ENCODE data around the gene STRA8. TPM values are rescaled to one million over a fixed set of nuclear protein-coding genes. Genes with fewer than 3 reads are reported as not detected.

The STRA8 gene
- polyA plus RNA-seq, 3 donors, result not detected

DNA sequence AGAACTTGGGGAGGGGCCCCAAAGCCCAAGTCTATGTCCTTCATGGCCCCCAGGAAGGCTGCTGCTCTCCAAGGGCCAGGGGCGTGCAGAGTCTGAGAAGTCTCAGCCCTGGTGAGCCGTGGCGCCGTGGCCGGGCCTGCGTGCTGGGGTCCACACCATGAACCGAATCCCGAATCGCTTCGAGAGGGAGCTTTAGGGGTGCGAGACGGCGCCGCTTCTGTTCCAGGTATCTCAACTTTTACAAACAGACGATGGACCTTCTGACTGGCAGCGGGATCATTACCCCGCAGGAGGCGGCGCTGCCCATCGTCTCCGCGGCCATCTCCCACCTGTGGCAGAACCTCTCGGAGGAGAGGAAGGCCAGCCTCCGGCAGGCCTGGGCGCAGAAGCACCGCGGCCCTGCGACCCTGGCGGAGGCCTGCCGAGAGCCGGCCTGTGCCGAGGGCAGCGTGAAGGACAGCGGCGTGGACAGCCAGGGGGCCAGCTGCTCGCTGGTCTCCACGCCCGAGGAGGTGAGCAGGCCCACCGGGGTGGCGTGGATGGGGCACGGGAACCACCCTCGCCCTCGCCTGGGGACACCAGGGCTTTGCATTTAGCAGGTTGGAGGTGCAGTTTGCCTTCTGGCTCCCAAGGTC, 12.7 kb downstream of the STRA8 start:
- H3K27me3 ChIP-seq (ENCODE audit: control insufficient read depth in 2 of 2, insufficient read depth in 2 of 2, low read length in 2 of 2), result no peaks in the 10 kb centered on the region
- peaks cover 3 to 8% of the 10 kb centered on the region in 2 donors for H3K9me3 ChIP-seq (replicated peaks in 1 of 2; ENCODE audit: control insufficient read depth in 1 of 2, insufficient read depth in 1 of 2, low read length in 2 of 2)
- no peaks in the 10 kb centered on the region for H3K4me1 ChIP-seq (ENCODE audit: control insufficient read depth in 1 of 2, insufficient read depth in 2 of 2, low read length in 2 of 2)
- Mint-ChIP-seq H3K36me3 (no peaks in the 10 kb centered on the region), H3K4me3 (no peak overlapping the region), H3K4me1 (no peaks in the 10 kb centered on the region), H3K27ac (no peak overlapping the region), H3K27me3 (ENCODE audit: low read depth in 3 of 3) (peaks cover 0 to 4% (median 0%) of the 10 kb centered on the region in 3 donors), H3K9me3 (peaks cover 3 to 14% (median 6%) of the 10 kb centered on the region in 7 donors)
- intact Hi-C loops (cut with micrococcal nuclease), result no loop called here
- H3K36me3 ChIP-seq (replicated peaks in 1 of 2; ENCODE audit: control insufficient read depth in 1 of 2, insufficient read depth in 2 of 2, low read length in 2 of 2), result no peaks in the 10 kb centered on the region
- H4K20me1 ChIP-seq (ENCODE audit: insufficient read depth, low read length), result no peaks in the 10 kb centered on the region
- no peak overlapping the region for H3K4me3 ChIP-seq (replicated peaks in 1 of 3; ENCODE audit: low read depth in 2 of 3, low read length in 3 of 3)
- H3K27ac ChIP-seq (ENCODE audit: low read depth in 1 of 2, low read length in 2 of 2), result no peak overlapping the region
- H3K79me2 ChIP-seq (ENCODE audit: insufficient read depth, low read length), result no peaks in the 10 kb centered on the region
- no peak for DNase-seq
- H2AFZ ChIP-seq (ENCODE audit: insufficient read depth, low read depth, low read length, poor library complexity, severe bottlenecking), result no peak overlapping the region
- H3K9ac ChIP-seq (ENCODE audit: insufficient read depth, low read length, poor library complexity, severe bottlenecking), result no peak overlapping the region
- H3K4me2 ChIP-seq (replicated peaks; ENCODE audit: extremely low read depth, low read length, poor library complexity, severe bottlenecking), result no peak overlapping the region
- over 99% methylated on average over 36 of the region's 43 CpGs for WGBS (ENCODE audit: insufficient coverage)
- TF ChIP-seq CTCF (IDR thresholded peaks at IDR 0.05), result no peak

- H3K9me3 Mint-ChIP-seq, result peaks cover 0 to 7% (median 4%) of the 10 kb centered on the region in 7 donors
- H3K4me3 ChIP-seq (replicated peaks in 1 of 3; ENCODE audit: low read depth in 2 of 3, low read length in 3 of 3), result no peak overlapping the region
- no peak overlapping the region for H3K27ac ChIP-seq (ENCODE audit: low read depth in 1 of 2, low read length in 2 of 2)
- H3K79me2 ChIP-seq (ENCODE audit: insufficient read depth, low read length), result no peaks in the 10 kb centered on the region
- no peak overlapping the region for H3K9ac ChIP-seq (ENCODE audit: insufficient read depth, low read length, poor library complexity, severe bottlenecking)
- no peaks in the 10 kb centered on the region for H3K4me1 ChIP-seq (ENCODE audit: control insufficient read depth in 1 of 2, insufficient read depth in 2 of 2, low read length in 2 of 2)
- no peaks in the 10 kb centered on the region for H4K20me1 ChIP-seq (ENCODE audit: insufficient read depth, low read length)
- no peaks in the 10 kb centered on the region for H3K27me3 ChIP-seq (ENCODE audit: control insufficient read depth in 2 of 2, insufficient read depth in 2 of 2, low read length in 2 of 2)
- DNase-seq, result no peak
- no peaks in the 10 kb centered on the region for H3K36me3 ChIP-seq (replicated peaks in 1 of 2; ENCODE audit: control insufficient read depth in 1 of 2, insufficient read depth in 2 of 2, low read length in 2 of 2)
- intact Hi-C loops (cut with micrococcal nuclease), result no loop called here
- no peak overlapping the region for H2AFZ ChIP-seq (ENCODE audit: insufficient read depth, low read depth, low read length, poor library complexity, severe bottlenecking)
- no peak for TF ChIP-seq CTCF (IDR thresholded peaks at IDR 0.05)
- peaks cover 0 to 4% of the 10 kb centered on the region in 2 donors for H3K9me3 ChIP-seq (replicated peaks in 1 of 2; ENCODE audit: control insufficient read depth in 1 of 2, insufficient read depth in 1 of 2, low read length in 2 of 2)
- H3K36me3 Mint-ChIP-seq, result no peaks in the 10 kb centered on the region
- peaks cover 0 to 4% (median 0%) of the 10 kb centered on the region in 3 donors for H3K27me3 Mint-ChIP-seq (ENCODE audit: low read depth in 3 of 3)
- H3K4me1 Mint-ChIP-seq, result peaks cover 6% of the 10 kb centered on the region
- peak overlapping the region in 1 of 7 donors; percentile 62 for H3K27ac Mint-ChIP-seq
- WGBS (ENCODE audit: insufficient coverage), result over 99% methylated on average over 20 of the region's 22 CpGs
- no peak overlapping the region for H3K4me2 ChIP-seq (replicated peaks; ENCODE audit: extremely low read depth, low read length, poor library complexity, severe bottlenecking)
- H3K4me3 Mint-ChIP-seq, result no peak overlapping the region
These were observed 14.3 kb downstream of the STRA8 start for GRCh38 chr7:135247746-135248471.

Data from CD14-positive monocyte (primary cell).